Fibroblast of lung (primary cell): ENCODE results near the gene PRRT2. TPM values are rescaled to one million over a fixed set of nuclear protein-coding genes. Genes with fewer than 3 reads are reported as not detected.

Source experiments
- DNase-seq, 2 donors: peaks; one replicate each; pipeline versions ENCODE4 v3.0.0 to v3.0.0-alpha.2; 2010; ENCODE audit warnings: low read depth in 2 of 2
- H2AFZ ChIP-seq: 2 replicates; pipeline ENCODE4 v1.5.1; 2012; ENCODE audit warnings: low read length, control low read depth, inconsistent platforms
- H3K27ac ChIP-seq: 2 replicates; pipeline ENCODE4 v1.5.1; 2011; ENCODE audit warnings: low read length, control low read depth; ENCODE audit not compliant: insufficient read depth
- H3K27me3 ChIP-seq: 2 replicates; pipeline ENCODE4 v1.5.1; 2011; ENCODE audit warnings: mild to moderate bottlenecking, low read length; ENCODE audit not compliant: control insufficient read depth, insufficient read depth
- H3K36me3 ChIP-seq: 2 replicates; pipeline ENCODE4 v1.5.1; 2011; ENCODE audit warnings: low read length; ENCODE audit not compliant: control insufficient read depth, insufficient read depth
- H3K4me1 ChIP-seq: 2 replicates; pipeline ENCODE4 v1.5.1; 2011; ENCODE audit warnings: low read length; ENCODE audit not compliant: control insufficient read depth, insufficient read depth; ENCODE audit errors: extremely low read depth
- H3K4me2 ChIP-seq: 2 replicates; pipeline ENCODE4 v1.5.1; 2011; ENCODE audit warnings: low read length, control low read depth; ENCODE audit not compliant: insufficient read depth; ENCODE audit errors: extremely low read depth
- H3K4me3 ChIP-seq, 4 experiments: fragments of 200-600 bp in 1 of 4; sonication (generic) in 1 of 4; replicated peaks in 1 of 4; 2 replicates each; pipeline ENCODE4 v1.5.1; 2011 to 2016; ENCODE audit warnings: low read length in 4 of 4, low read depth in 3 of 4, mild to moderate bottlenecking in 3 of 4, control low read depth in 2 of 4, inconsistent platforms in 1 of 4, mixed read lengths in 1 of 4; ENCODE audit not compliant: insufficient read depth in 1 of 4; ENCODE audit errors: control extremely low read depth in 1 of 4
- H3K79me2 ChIP-seq: 2 replicates; pipeline ENCODE4 v1.5.1; 2012; ENCODE audit warnings: mild to moderate bottlenecking, low read length, inconsistent platforms; ENCODE audit not compliant: control insufficient read depth, insufficient read depth
- H3K9ac ChIP-seq: 2 replicates; pipeline ENCODE4 v1.5.1; 2011; ENCODE audit warnings: mild to moderate bottlenecking, low read length, control low read depth; ENCODE audit not compliant: insufficient read depth
- H3K9me3 ChIP-seq: 2 replicates; pipeline ENCODE4 v1.5.1; 2012; ENCODE audit warnings: low read depth, low read length; ENCODE audit not compliant: control insufficient read depth, insufficient read depth
- H4K20me1 ChIP-seq: 2 replicates; pipeline ENCODE4 v1.5.1; 2011; ENCODE audit warnings: low read length; ENCODE audit not compliant: control insufficient read depth, insufficient read depth; ENCODE audit errors: extremely low read depth
- EZH2 ChIP-seq: IDR thresholded peaks from 2 replicates; pipeline ENCODE4 v1.5.1; 2012; ENCODE audit warnings: low read length, control low read depth, mild to moderate bottlenecking; ENCODE audit errors: missing control alignments
- polyA plus RNA-seq, 2 donors: library from polyadenylated mRNA; depleted of rRNA in 1 of 2; stranded (reverse) in 1 of 2; unstranded in 1 of 2; fragments of >200 nt; gene quantifications; 2 replicates each; pipeline ENCODE4 v1.2.1, GENCODE V29; 2011 to 2012; ENCODE audit warnings: missing spikeins in 1 of 2
- total RNA-seq: library from RNA; depleted of rRNA; stranded (reverse); fragments of >200 nt; gene quantifications from 2 replicates; pipeline ENCODE4 v1.2.1, GENCODE V29; 2014
- TF ChIP-seq, protein P1 (sequence below), 2 donors: IDR thresholded peaks in 1 of 2; conservative IDR thresholded peaks in 1 of 2; 1 replicate in 1 of 2; 2 replicates in 1 of 2; pipeline ENCODE4 v1.5.1; 2011 to 2012; ENCODE audit warnings: low read length in 2 of 2, control low read depth in 1 of 2, inconsistent platforms in 1 of 2, low read depth in 1 of 2, mild to moderate bottlenecking in 1 of 2

The PRRT2 gene
- total and polyA plus RNA-seq, 2 donors (not counting 1 experiment from before 2014, with no cell fraction given) = 1.3 to 2.1 TPM

GRCh38 chr16:29820271-29820701 lies 8.3 kb downstream of the PRRT2 start, which contains the start of gene MVP:
Gene MVP, plus strand, starts transcription at chr16:29820462. Its CDS starts 10,088 bp downstream, at chr16:29830550.
- peak within 1 kb of the TSS; percentile 84 to 100 (median 94) for H3K4me3 ChIP-seq
- H3K9ac ChIP-seq = peak within 1 kb of the TSS; percentile 80
- peak; percentile 63 to 67 for DNase-seq
- H2AFZ ChIP-seq = no peak within 1 kb of the TSS
- H3K9me3 ChIP-seq = no peaks in the 10 kb centered on the region
- H4K20me1 ChIP-seq = no peaks in the 10 kb centered on the region
- peak within 1 kb of the TSS; percentile 94 for H3K27ac ChIP-seq
- H3K4me1 ChIP-seq = peaks cover 30% of the 10 kb centered on the region
- peaks cover 70% of the 10 kb centered on the region for H3K79me2 ChIP-seq
- peaks cover 9% of the 10 kb centered on the region for H3K36me3 ChIP-seq
- no peak for TF ChIP-seq EZH2
- TF ChIP-seq, protein P1, sequence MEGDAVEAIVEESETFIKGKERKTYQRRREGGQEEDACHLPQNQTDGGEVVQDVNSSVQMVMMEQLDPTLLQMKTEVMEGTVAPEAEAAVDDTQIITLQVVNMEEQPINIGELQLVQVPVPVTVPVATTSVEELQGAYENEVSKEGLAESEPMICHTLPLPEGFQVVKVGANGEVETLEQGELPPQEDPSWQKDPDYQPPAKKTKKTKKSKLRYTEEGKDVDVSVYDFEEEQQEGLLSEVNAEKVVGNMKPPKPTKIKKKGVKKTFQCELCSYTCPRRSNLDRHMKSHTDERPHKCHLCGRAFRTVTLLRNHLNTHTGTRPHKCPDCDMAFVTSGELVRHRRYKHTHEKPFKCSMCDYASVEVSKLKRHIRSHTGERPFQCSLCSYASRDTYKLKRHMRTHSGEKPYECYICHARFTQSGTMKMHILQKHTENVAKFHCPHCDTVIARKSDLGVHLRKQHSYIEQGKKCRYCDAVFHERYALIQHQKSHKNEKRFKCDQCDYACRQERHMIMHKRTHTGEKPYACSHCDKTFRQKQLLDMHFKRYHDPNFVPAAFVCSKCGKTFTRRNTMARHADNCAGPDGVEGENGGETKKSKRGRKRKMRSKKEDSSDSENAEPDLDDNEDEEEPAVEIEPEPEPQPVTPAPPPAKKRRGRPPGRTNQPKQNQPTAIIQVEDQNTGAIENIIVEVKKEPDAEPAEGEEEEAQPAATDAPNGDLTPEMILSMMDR (conservative IDR thresholded peaks at IDR 0.05 in 1 of 2, IDR thresholded peaks at IDR 0.05 in 1 of 2; ENCODE audit: low read depth in 1 of 2, low read length in 2 of 2) = no peak
- no peaks in the 10 kb centered on the region for H3K27me3 ChIP-seq
- H3K4me2 ChIP-seq = peak within 1 kb of the TSS; percentile 100

DNA sequence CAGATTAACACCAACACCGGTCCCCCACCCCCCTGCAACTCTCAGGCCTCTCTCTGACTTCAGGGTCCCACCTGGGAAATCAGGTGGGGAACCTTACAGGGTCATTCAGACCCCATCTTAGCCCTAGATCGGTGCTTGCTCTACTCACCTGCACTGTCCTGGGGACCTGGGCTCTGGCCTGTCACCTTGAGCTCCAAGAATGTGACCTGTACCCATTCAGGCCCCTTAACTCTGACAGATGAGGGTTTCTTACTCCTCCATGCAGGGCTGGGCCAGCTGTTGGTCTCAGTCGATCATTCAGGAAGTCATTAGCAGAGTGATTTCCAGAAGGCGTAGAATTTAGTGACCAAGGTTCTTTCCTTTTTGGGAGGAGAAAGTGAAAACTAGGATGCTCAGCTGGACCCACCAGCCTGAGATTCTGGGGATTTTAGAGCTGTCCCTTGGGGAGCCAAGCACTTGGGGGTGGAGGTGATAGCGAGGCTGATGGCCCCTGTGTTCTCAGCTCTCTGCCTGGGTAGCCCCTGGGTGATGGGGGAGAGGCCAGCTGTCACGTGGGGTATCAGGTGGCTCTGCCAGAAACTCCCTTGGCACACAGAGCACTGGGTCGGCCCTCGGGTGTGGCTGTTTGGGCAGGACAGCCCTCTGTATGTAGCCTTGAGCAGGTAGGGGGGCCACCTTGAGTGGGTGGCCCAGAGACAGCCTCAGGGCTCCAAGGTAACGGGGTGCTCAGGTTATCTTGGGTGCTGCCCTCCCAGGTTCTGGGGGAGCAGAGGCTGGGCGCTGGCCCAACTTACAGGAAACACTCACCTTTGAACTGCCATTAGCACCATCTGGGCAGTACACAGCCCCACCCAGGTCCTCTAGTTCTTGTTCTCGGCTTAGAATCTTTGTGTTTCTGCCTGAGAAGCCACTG lies 9.0 kb downstream of the PRRT2 start:
- H3K9ac ChIP-seq = peak overlapping the region; percentile 80
- no peak overlapping the region for H2AFZ ChIP-seq
- peak overlapping the region; percentile 84 to 100 (median 94) for H3K4me3 ChIP-seq
- no peaks in the 10 kb centered on the region for H3K27me3 ChIP-seq
- H3K79me2 ChIP-seq = peaks cover 76% of the 10 kb centered on the region
- H3K9me3 ChIP-seq = no peaks in the 10 kb centered on the region
- H3K4me2 ChIP-seq = peak overlapping the region; percentile 100
- H3K27ac ChIP-seq = peak overlapping the region; percentile 94
- no peaks in the 10 kb centered on the region for H4K20me1 ChIP-seq
- TF ChIP-seq, protein P1 (conservative IDR thresholded peaks at IDR 0.05 in 1 of 2, IDR thresholded peaks at IDR 0.05 in 1 of 2; ENCODE audit: low read depth in 1 of 2, low read length in 2 of 2) = no peak
- TF ChIP-seq EZH2 = no peak
- H3K36me3 ChIP-seq = peaks cover 9% of the 10 kb centered on the region
- no peak for DNase-seq
- H3K4me1 ChIP-seq = peaks cover 34% of the 10 kb centered on the region

DNA sequence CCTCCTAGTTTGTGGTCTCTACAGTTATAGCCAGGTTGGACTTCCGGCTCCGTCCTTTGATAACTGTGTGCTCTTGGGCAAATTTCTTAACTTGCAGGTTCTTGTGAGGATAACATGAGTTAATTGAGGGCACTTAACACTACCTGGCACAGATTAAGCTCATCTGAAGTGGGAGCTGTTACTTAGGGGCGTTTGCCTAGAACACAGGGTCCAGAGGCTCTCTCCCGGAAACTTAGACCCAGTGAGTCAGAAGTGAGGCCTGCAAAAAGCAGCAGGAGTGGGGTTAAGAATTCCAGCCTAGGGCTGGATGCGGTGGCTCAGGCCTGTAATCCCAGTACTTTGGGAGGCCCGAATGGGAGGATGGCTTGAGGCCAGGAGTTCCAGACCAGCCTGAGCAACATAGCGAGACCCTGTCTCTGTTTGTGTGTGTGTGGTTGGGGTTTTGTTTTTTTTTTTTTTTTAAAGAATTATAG lies 9.7 kb downstream of the PRRT2 start:
- H3K4me2 ChIP-seq = peak overlapping the region; percentile 100
- H3K36me3 ChIP-seq = peaks cover 10% of the 10 kb centered on the region
- H3K9me3 ChIP-seq = no peaks in the 10 kb centered on the region
- peak overlapping the region; percentile 84 to 100 (median 94) for H3K4me3 ChIP-seq
- H3K27me3 ChIP-seq = no peaks in the 10 kb centered on the region
- no peaks in the 10 kb centered on the region for H4K20me1 ChIP-seq
- peak overlapping the region; percentile 80 for H3K9ac ChIP-seq
- no peak overlapping the region for H2AFZ ChIP-seq
- peak overlapping the region; percentile 94 for H3K27ac ChIP-seq
- H3K4me1 ChIP-seq = peaks cover 37% of the 10 kb centered on the region
- peaks cover 78% of the 10 kb centered on the region for H3K79me2 ChIP-seq
- peak; percentile 80 to 90 for DNase-seq
- TF ChIP-seq, protein P1 (conservative IDR thresholded peaks at IDR 0.05 in 1 of 2, IDR thresholded peaks at IDR 0.05 in 1 of 2; ENCODE audit: low read depth in 1 of 2, low read length in 2 of 2) = no peak
- TF ChIP-seq EZH2 = no peak
